ENCODE measurements around the gene TNFRSF1A.
"Not testable (repeated sequence)": the region's sequence is repeated elsewhere in the genome, so short reads cannot be mapped to it uniquely, and the experiment has no call there.

TNFRSF1A gene

GRCh38 chr12:6294156-6295093, 47.5 kb downstream of the TNFRSF1A start:
- peaks cover 3% of the 10 kb centered on the region for H3K36me3 Mint-ChIP-seq (ENCODE audit: low read depth)
- no peaks in the 10 kb centered on the region for H3K27me3 Mint-ChIP-seq (ENCODE audit: low read depth)
- TF ChIP-seq, protein P1, sequence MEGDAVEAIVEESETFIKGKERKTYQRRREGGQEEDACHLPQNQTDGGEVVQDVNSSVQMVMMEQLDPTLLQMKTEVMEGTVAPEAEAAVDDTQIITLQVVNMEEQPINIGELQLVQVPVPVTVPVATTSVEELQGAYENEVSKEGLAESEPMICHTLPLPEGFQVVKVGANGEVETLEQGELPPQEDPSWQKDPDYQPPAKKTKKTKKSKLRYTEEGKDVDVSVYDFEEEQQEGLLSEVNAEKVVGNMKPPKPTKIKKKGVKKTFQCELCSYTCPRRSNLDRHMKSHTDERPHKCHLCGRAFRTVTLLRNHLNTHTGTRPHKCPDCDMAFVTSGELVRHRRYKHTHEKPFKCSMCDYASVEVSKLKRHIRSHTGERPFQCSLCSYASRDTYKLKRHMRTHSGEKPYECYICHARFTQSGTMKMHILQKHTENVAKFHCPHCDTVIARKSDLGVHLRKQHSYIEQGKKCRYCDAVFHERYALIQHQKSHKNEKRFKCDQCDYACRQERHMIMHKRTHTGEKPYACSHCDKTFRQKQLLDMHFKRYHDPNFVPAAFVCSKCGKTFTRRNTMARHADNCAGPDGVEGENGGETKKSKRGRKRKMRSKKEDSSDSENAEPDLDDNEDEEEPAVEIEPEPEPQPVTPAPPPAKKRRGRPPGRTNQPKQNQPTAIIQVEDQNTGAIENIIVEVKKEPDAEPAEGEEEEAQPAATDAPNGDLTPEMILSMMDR (IDR thresholded peaks at IDR 0.05; ENCODE audit: unreplicated experiment in 3 of 3), result no peak
- H3K27ac Mint-ChIP-seq, result peak overlapping the region in 2 of 3 experiments; percentile 12 to 70
- H3K4me1 Mint-ChIP-seq, result peaks cover 10% of the 10 kb centered on the region
- peaks cover 8% of the 10 kb centered on the region for H3K9me3 Mint-ChIP-seq
- no peak overlapping the region for H3K4me3 Mint-ChIP-seq

DNA sequence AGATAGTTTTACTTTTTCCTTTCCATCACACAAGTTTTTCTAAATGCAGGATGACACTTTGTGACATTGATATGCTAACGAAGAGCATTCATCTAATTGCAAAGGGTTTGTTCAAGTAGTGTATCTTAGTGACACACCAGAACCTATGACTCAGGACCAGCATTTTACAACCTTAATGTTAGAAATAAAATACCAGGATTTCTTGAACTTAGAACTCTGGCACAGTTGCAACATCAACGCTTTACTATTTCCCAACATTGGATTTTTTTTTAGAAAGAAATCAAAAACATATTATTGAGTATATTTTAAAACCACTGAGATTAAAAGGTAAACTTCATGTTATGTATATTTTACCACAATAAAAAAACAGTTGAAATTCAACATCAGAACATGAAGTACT, 49.3 kb downstream of the TNFRSF1A start:
- peaks cover 10% of the 10 kb centered on the region for H3K4me1 Mint-ChIP-seq
- peaks cover 8% of the 10 kb centered on the region for H3K9me3 Mint-ChIP-seq
- H3K4me3 Mint-ChIP-seq, result no peak overlapping the region
- peaks cover 3% of the 10 kb centered on the region for H3K36me3 Mint-ChIP-seq (ENCODE audit: low read depth)
- H3K27me3 Mint-ChIP-seq (ENCODE audit: low read depth), result peaks cover 4% of the 10 kb centered on the region
- TF ChIP-seq, protein P1 (IDR thresholded peaks at IDR 0.05; ENCODE audit: unreplicated experiment in 3 of 3), result no peak
- H3K27ac Mint-ChIP-seq, result no peak overlapping the region

DNA sequence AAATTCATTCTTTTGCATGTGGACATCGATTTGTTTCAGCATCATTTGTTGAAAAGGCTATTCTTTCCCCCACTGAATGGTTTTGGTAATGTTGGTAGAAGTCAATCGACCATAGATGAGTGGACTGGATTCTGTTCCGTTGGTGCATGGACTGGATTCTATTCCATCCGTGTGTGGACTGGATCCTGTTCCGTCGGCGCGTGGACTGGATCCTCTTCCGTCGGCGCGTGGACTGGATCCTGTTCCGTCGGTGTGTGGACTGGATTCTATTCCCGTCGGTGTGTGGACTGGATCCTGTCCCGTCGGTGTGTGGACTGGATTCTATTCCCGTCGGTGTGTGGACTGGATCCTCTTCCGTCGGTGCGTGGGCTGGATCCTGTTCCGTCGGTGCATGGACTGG, 52.0 kb downstream of the TNFRSF1A start:
- H3K27me3 Mint-ChIP-seq (ENCODE audit: low read depth); H3K36me3 Mint-ChIP-seq (ENCODE audit: low read depth); H3K4me3 Mint-ChIP-seq; H3K27ac Mint-ChIP-seq; H3K9me3 Mint-ChIP-seq: not testable (repeated sequence)
- peaks cover 12% of the 10 kb centered on the region for H3K4me1 Mint-ChIP-seq

DNA sequence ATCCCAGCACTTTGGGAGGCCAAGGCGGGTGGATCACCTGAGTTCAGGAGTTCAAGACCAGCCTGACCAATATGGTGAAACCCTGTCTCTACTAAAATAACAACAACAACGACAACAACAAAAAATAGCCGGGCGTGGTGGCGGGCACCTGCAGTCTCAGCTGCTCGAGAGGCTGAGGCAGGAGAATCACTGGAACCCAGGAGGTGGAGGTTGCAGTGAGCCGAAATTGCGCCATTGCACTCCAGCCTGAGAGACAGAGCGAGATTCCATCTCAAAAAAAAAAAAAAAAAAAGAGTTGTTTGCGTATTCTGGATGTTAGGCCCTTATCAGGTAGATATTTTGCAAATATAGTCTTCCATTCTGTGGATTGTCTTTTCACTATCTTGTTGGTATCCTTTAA, 52.8 kb downstream of the TNFRSF1A start:
- not testable (repeated sequence) for H3K27ac Mint-ChIP-seq; H3K9me3 Mint-ChIP-seq; H3K4me3 Mint-ChIP-seq; H3K36me3 Mint-ChIP-seq (ENCODE audit: low read depth)
- Mint-ChIP-seq H3K4me1 (peaks cover 10% of the 10 kb centered on the region), H3K27me3 (ENCODE audit: low read depth) (peaks cover 14% of the 10 kb centered on the region)

GRCh38 chr12:6288235-6288634, 53.6 kb downstream of the TNFRSF1A start:
- Mint-ChIP-seq H3K27ac (no peak overlapping the region), H3K36me3 (ENCODE audit: low read depth) (peaks cover 3% of the 10 kb centered on the region), H3K9me3 (peaks cover 8% of the 10 kb centered on the region), H3K4me3 (no peak overlapping the region), H3K27me3 (ENCODE audit: low read depth) (peaks cover 15% of the 10 kb centered on the region), H3K4me1 (peaks cover 10% of the 10 kb centered on the region)
- TF ChIP-seq, protein P1 (IDR thresholded peaks at IDR 0.05; ENCODE audit: unreplicated experiment in 3 of 3), result no peak

DNA sequence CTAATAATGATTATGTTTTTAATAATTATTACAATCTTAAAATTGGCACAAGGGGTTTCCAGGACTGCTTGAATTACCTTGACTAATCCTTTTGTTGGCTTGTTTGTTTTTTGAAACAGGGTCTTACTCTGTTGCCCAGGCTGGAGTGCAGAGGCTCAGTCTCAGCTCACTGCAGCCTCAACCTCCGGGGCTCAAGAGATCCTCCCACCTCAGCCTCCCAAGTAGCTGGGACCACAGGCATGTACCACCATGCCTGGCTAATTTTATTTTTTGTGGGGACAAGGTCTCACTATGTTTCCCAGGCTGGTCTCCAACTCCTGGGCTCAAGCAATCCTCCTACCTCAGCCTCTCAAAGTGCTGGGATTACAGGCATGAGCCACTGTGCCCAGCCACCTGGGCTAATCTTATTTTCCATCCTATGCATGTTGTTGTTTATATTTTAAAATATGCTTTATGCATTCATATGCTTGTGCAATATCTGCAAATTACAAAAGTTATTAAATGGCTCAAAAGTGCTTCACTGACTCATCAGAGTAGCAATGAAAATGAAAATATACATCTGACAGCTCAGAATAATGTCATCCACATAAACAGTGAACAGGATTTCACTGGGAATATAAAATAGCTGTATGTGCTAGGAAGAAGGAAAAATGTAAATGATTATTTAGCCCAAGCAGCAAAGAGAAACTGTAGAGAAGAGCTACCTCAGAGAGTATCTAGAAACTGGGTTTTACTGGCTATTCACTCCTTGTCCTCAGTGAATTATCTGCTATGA, 56.2 kb downstream of the TNFRSF1A start:
- TF ChIP-seq, protein P1 (IDR thresholded peaks at IDR 0.05; ENCODE audit: unreplicated experiment in 3 of 3), result no peak
- H3K9me3 Mint-ChIP-seq, result peaks cover 3% of the 10 kb centered on the region
- H3K4me1 Mint-ChIP-seq, result peaks cover 10% of the 10 kb centered on the region
- H3K36me3 Mint-ChIP-seq (ENCODE audit: low read depth), result peaks cover 3% of the 10 kb centered on the region
- no peak overlapping the region for H3K27ac Mint-ChIP-seq
- H3K4me3 Mint-ChIP-seq, result no peak overlapping the region
- peaks cover 20% of the 10 kb centered on the region for H3K27me3 Mint-ChIP-seq (ENCODE audit: low read depth)
